PFSK-1 (cell line): ENCODE measurements around the gene ATP8B4.

Experiments used
- FOXP2 ChIP-seq: optimal IDR thresholded peaks from 2 replicates; pipeline ENCODE3; 2011; ENCODE audit warnings: borderline replicate concordance, control low read depth, inconsistent platforms; ENCODE audit not compliant: insufficient read depth; ENCODE audit errors: extremely low read length, extremely low read depth
- POLR2AphosphoS5 ChIP-seq: IDR thresholded peaks from 2 replicates; pipeline ENCODE4 v1.6.1; 2012; ENCODE audit warnings: low read depth, mild to moderate bottlenecking, control low read depth, low read length, moderate library complexity
- SIN3A ChIP-seq: IDR thresholded peaks from 2 replicates; pipeline ENCODE4 v1.6.1; 2012; ENCODE audit warnings: mild to moderate bottlenecking, low read length, moderate library complexity, borderline replicate concordance; ENCODE audit not compliant: insufficient read depth

DNA sequence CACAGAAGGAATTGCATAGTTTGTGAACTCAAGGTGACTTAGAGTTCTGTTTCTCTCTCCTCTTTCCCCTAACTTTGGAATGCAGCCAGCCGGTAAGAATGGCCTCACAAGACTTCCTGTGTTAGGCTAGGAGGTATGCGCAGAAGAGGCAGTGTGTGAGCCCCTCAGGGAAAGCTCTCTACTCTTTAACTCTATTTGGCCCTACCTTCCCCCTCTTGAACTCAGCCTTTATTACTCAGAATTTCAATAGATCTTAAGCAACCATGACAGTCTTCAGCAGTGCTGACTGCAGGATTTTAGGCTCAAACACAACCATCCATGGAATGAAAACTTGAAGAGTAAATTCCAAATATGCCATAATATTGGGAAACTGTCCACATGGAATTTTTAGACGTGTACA, 288.6 kb downstream of the ATP8B4 start:
- no peak for TF ChIP-seq SIN3A
- TF ChIP-seq FOXP2, result no peak
- TF ChIP-seq POLR2AphosphoS5, result no peak
